Measurements from ENCODE around the gene MIER2. TPM values are rescaled to one million over a fixed set of nuclear protein-coding genes. Genes with fewer than 3 reads are reported as not detected.
"Not testable (repeated sequence)": the region's sequence is repeated elsewhere in the genome, so short reads cannot be mapped to it uniquely, and the experiment has no call there.

Gene MIER2
- total RNA-seq, 1 donor from 2014 or later: 30.7 TPM

DNA sequence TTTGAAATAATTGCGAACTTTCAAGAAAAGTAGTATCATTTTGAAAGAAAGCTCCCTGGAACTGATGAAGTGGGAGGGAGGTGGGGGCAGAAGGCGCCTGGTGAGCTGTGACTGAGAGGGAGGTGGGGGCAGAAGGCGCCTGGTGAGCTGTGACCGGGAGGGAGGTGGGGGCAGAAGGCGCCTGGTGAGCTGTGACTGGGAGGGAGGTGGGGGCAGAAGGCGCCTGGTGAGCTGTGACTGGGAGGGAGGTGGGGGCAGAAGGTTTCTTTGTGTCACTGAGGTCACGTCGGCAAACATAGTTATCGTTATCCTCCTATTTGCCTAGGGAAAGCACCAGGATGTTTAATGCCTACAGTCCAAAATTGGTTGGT, 40.2 kb upstream of the MIER2 start:
- Histone ChIP-seq H3K27me3 (peaks cover 4% of the 10 kb centered on the region), H3K4me1 (no peaks in the 10 kb centered on the region), H3K27ac (no peak overlapping the region), H3K36me3 (no peaks in the 10 kb centered on the region), H3K4me3 (no peak overlapping the region), H3K9me3 (no peaks in the 10 kb centered on the region)
- intact Hi-C loops (cut with DNase I): no loop called here
- no peak for TF ChIP-seq POLR2A (IDR thresholded peaks at IDR 0.05)
- no peak for TF ChIP-seq POLR2AphosphoS5 (IDR thresholded peaks at IDR 0.05; ENCODE audit: insufficient read depth in 1 of 2, low read depth in 1 of 2)
- TF ChIP-seq, protein P1, sequence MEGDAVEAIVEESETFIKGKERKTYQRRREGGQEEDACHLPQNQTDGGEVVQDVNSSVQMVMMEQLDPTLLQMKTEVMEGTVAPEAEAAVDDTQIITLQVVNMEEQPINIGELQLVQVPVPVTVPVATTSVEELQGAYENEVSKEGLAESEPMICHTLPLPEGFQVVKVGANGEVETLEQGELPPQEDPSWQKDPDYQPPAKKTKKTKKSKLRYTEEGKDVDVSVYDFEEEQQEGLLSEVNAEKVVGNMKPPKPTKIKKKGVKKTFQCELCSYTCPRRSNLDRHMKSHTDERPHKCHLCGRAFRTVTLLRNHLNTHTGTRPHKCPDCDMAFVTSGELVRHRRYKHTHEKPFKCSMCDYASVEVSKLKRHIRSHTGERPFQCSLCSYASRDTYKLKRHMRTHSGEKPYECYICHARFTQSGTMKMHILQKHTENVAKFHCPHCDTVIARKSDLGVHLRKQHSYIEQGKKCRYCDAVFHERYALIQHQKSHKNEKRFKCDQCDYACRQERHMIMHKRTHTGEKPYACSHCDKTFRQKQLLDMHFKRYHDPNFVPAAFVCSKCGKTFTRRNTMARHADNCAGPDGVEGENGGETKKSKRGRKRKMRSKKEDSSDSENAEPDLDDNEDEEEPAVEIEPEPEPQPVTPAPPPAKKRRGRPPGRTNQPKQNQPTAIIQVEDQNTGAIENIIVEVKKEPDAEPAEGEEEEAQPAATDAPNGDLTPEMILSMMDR (IDR thresholded peaks at IDR 0.05): no peak
- no peak for DNase-seq (ENCODE audit: extremely low spot score in 2 of 2)

DNA sequence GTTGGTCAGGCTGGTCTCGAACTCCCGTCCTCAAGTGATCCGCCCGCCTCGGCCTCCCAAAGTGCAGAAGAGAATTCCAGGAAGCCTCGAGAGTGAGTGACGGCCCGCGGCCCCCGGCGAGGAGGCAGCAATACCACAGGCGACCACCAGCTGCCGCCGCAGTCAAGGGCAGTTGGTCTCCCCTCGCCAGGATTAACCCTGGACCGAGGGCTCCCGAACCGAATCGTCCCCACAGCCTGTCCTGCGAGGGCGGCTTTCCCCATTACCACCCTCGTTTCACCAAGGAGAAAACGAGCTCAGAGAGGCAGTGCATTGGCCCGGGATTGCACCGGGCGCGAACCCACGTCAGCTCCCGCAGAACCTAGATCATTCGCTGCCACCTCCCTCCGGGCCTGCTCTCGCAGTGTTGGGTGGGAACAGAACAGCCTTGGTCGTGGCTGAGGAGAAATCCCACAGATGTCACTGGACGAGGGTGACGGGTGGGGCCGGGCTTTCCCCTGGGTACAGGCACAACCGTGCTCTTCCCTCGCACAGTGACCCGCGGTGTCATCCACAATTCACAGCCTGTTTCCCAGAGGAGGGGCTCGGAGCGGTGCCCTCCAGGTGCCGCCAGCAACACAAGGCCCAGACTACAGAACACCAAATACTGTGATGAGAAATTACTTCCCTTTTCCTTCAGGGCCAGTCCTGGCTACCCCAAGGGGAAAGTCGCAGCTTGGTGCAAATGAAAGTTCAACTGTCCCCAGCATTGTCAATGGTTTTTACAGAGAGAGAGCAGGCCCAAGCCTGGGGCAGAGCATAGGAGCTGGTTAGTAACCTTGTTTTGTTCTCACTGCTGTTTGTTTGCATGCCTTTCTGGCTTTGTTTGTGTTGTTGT, 39.6 kb upstream of the MIER2 start:
- TF ChIP-seq POLR2AphosphoS5 (IDR thresholded peaks at IDR 0.05; ENCODE audit: insufficient read depth in 1 of 2, low read depth in 1 of 2) (no peak), POLR2A (IDR thresholded peaks at IDR 0.05) (no peak)
- TF ChIP-seq, protein P1 (IDR thresholded peaks at IDR 0.05): no peak
- peaks cover 4% of the 10 kb centered on the region for H3K27me3 ChIP-seq
- no peak for DNase-seq (ENCODE audit: extremely low spot score in 2 of 2)
- H3K4me3 ChIP-seq: no peak overlapping the region
- H3K27ac ChIP-seq: no peak overlapping the region
- H3K4me1 ChIP-seq: no peaks in the 10 kb centered on the region
- no peaks in the 10 kb centered on the region for H3K9me3 ChIP-seq
- no peaks in the 10 kb centered on the region for H3K36me3 ChIP-seq
- intact Hi-C loops (cut with DNase I): no loop called here

DNA sequence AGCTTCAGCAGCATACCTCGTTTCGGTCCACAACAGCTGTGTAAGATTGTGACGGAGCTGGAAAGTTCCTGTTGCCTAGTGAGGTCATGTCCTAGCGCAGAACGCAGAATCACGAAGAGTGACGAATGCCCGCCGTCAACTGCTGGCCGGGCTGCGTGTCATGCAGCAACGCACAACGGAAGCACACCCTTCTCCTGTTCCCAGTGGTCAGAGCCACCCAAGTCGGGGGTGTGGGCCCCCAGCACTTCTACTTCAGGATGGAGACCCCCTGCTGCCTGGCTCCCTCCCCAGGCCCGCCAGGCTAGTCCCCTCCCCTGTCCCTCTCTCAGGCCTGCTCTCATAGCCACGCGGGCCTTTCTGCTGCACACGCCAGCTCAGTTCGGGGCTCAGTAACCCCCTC, 38.4 kb upstream of the MIER2 start:
- intact Hi-C loops (cut with DNase I): no loop called here
- Histone ChIP-seq H3K9me3 (no peaks in the 10 kb centered on the region), H3K27me3 (peaks cover 4% of the 10 kb centered on the region), H3K36me3 (no peaks in the 10 kb centered on the region), H3K4me3 (no peak overlapping the region), H3K27ac (no peak overlapping the region), H3K4me1 (no peaks in the 10 kb centered on the region)
- DNase-seq (ENCODE audit: extremely low spot score in 2 of 2): no peak
- TF ChIP-seq, protein P1 (IDR thresholded peaks at IDR 0.05): no peak
- TF ChIP-seq POLR2A (IDR thresholded peaks at IDR 0.05) (no peak), POLR2AphosphoS5 (IDR thresholded peaks at IDR 0.05; ENCODE audit: insufficient read depth in 1 of 2, low read depth in 1 of 2) (no peak)

DNA sequence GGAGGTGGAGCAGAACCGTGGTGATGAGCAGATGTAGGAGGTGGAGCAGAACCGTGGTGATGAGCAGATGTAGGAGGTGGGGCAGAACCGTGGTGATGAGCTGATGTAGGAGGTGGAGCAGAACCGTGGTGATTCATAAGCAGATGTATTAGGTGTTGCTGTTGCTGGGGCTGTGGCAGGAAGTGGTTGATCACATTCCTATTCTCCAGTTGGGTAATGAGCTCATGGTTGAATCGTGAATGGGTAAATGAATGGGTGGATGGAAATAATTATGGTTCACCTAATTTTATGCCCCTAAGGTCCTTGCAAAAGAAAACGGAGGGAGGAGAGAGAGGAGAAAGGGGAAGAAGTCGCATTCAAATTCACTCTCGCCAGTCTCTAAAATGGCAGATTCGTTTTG, 38.0 kb upstream of the MIER2 start:
- H3K4me1 ChIP-seq; intact Hi-C loops (cut with DNase I); H3K9me3 ChIP-seq; H3K4me3 ChIP-seq; DNase-seq (ENCODE audit: extremely low spot score in 2 of 2); H3K27ac ChIP-seq; H3K27me3 ChIP-seq; H3K36me3 ChIP-seq: not testable (repeated sequence)

DNA sequence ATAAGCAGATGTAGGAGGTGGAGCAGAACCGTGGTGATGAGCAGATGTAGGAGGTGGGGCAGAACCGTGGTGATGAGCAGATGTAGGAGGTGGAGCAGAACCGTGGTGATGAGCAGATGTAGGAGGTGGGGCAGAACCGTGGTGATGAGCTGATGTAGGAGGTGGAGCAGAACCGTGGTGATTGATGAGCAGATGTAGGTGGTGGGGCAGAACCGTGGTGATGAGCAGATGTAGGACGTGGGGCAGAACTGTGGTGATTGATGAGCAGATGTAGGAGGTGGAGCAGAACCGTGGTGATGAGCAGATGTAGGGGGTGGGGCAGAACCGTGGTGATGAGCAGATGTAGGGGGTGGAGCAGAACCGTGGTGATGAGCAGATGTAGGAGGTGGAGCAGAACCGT, 37.3 kb upstream of the MIER2 start:
- H3K27me3 ChIP-seq; DNase-seq (ENCODE audit: extremely low spot score in 2 of 2); H3K36me3 ChIP-seq; H3K27ac ChIP-seq; H3K9me3 ChIP-seq; H3K4me1 ChIP-seq; intact Hi-C loops (cut with DNase I); H3K4me3 ChIP-seq: not testable (repeated sequence)

DNA sequence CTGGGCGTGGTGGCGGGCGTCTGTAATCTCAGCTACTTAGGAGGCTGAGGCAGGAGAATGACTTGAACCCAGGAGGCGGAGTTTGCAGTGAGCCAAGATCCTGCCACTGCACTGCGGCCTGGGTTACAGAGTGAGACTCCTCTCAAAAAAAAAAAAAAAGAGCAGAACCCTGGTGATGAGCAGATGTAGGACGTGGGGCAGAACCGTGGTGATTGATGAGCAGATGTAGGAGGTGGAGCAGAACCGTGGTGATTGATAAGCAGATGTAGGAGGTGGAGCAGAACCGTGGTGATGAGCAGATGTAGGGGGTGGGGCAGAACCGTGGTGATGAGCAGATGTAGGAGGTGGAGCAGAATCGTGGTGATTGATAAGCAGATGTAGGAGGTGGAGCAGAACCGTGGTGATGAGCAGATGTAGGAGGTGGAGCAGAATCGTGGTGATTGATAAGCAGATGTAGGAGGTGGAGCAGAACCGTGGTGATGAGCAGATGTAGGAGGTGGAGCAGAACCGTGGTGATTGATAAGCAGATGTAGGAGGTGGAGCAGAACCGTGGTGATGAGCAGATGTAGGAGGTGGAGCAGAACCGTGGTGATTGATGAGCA, 36.1 kb upstream of the MIER2 start:
- intact Hi-C loops (cut with DNase I); DNase-seq (ENCODE audit: extremely low spot score in 2 of 2); H3K27me3 ChIP-seq; H3K27ac ChIP-seq; H3K4me1 ChIP-seq; H3K9me3 ChIP-seq; H3K4me3 ChIP-seq; H3K36me3 ChIP-seq: not testable (repeated sequence)

Measured in vagina (tissue), 2 donors.